Heart right ventricle (tissue), 16 donors: ENCODE measurements around the gene RNASE7. TPM values are rescaled to one million over a fixed set of nuclear protein-coding genes. Genes with fewer than 3 reads are reported as not detected.

Experiments
- ATAC-seq, 8 donors: fragments of 200-7000 bp; cut with Tn5 transposase; one replicate each; pipeline ENCODE4 v1.9.1; 2020; ENCODE audit warnings: mild to moderate bottlenecking in 8 of 8, moderate library complexity in 8 of 8, moderate number of reproducible peaks in 1 of 8
- DNase-seq, 2 donors: peaks; one replicate each; pipeline ENCODE4 v3.0.0-alpha.2; 2020
- H3K27ac ChIP-seq, 10 donors: fragments of 200-600 bp; sonication (generic) in 2 of 10; one replicate each; pipeline versions ENCODE4 v1.5.0 to v1.8.0; 2020 to 2022; ENCODE audit warnings: mild to moderate bottlenecking in 3 of 10
- H3K27me3 ChIP-seq, 7 donors: fragments of 200-600 bp; one replicate each; pipeline ENCODE4 v1.8.0; 2021 to 2022; ENCODE audit warnings: mild to moderate bottlenecking in 2 of 7
- H3K36me3 ChIP-seq, 9 donors: fragments of 200-600 bp; sonication (generic) in 1 of 9; one replicate each; pipeline versions ENCODE4 v1.5.0 to v1.8.0; 2020 to 2022; ENCODE audit warnings: mild to moderate bottlenecking in 2 of 9
- H3K4me1 ChIP-seq, 9 donors: fragments of 200-600 bp; sonication (generic) in 1 of 9; one replicate each; pipeline versions ENCODE4 v1.5.0 to v1.8.0; 2020 to 2022; ENCODE audit warnings: mild to moderate bottlenecking in 4 of 9
- H3K4me3 ChIP-seq, 10 donors: fragments of 200-600 bp; sonication (generic) in 2 of 10; one replicate each; pipeline versions ENCODE4 v1.5.0 to v1.8.0; 2020 to 2022; ENCODE audit warnings: mild to moderate bottlenecking in 7 of 10, moderate library complexity in 2 of 10
- H3K9me3 ChIP-seq, 11 donors: fragments of 200-600 bp in 10 of 11; sonication (generic) in 2 of 11; one replicate each; pipeline versions ENCODE4 v1.5.0 to v1.8.0; 2013 to 2022; ENCODE audit warnings: mild to moderate bottlenecking in 2 of 11, control low read depth in 1 of 11, moderate library complexity in 1 of 11
- CTCF ChIP-seq, 9 donors: fragments of 200-600 bp; sonication (generic) in 2 of 9; IDR thresholded peaks; one replicate each; pipeline versions ENCODE4 v1.5.0 to v1.8.0; 2021 to 2022; ENCODE audit warnings: antibody characterized with exemption in 9 of 9, mild to moderate bottlenecking in 5 of 9, moderate library complexity in 1 of 9
- WGBS, 2 donors: extraction: QIAGEN DNeasy Blood & Tissue Kit; methylation state at CpG; one replicate each; pipeline ENCODE4 v1.1.7; 2013; ENCODE audit warnings: inconsistent platforms in 1 of 2; 5-methylcytosine and 5-hydroxymethylcytosine counted together
- intact Hi-C, 10 donors: fragments of 100-400 bp; cut with DNase I; formaldehyde crosslinking; loops; one replicate each; pipeline versions ENCODE4 v1.11.1 to v1.14.2; 2022
- polyA plus RNA-seq, 2 donors: library from polyadenylated mRNA; stranded (reverse); fragments of 200-250 nt; gene quantifications; one replicate each; pipeline ENCODE4 v1.2.3, GENCODE V29; 2013
- total RNA-seq, 10 donors: library from RNA; stranded (reverse); fragmentation: NEBNext Ultra II Directional in 3 of 10; extraction: Animal tissue kit (Norgen Biotek cat#: 25700) in 3 of 10; gene quantifications; one replicate each; pipeline versions ENCODE4 v1.2.1 to v1.2.4, GENCODE V29; 2021 to 2023
- donor health status: Arrhythmogenic right ventricular cardiomyopathy.
- donor health status: ischemic (EF 13 %, LVEDD 7.1; RV severe dilation, severe dysfunction).
- donor health status: healthy with polysubstance abuse.
- donor health status: DM: no; HTN: yes; CAD: no.
- donor health status: DM: no; HTN: no; CAD: no.
- donor health status: ischemic (EF 25% LVEDD 6.9; RV normal size, moderate dysfunction).
- donor health status: ischemic (EF 25% LVEDD 5.7; RV mildly dilated, moderate dysfunction).
- donor health status: healthy.
- donor health status: DM: yes; HTN: yes; CAD: no.
- donor health status: Ischemic cardiomyopathy.
- donor health status: ischemic (EF 35%, LVEDD 5.7; RV mildly dilated, moderate dysfunction).
- donor health status: nonischemic (EF 11% LVEDD 7.7; RV severe dilation, severe dysfunction).
- donor health status: DM: yes; HTN: yes; CAD: no.
- donor health status: PGD.
- donor health status: ischemic (EF 29% LVEDD 5.4; RV normal size, mild dysfunction).
- donor health status: nonischemic (EF 23%, LVEDD 6.1; RV moderate dilation, normal function).

The RNASE7 gene
- total and polyA plus RNA-seq, 12 donors = 0.03 TPM; not detected in 11

- no peaks in the 10 kb centered on the region for H3K27me3 ChIP-seq
- WGBS, 2 donors = 52 to 66% methylated on average over 17 of the region's 17 CpGs
- no peak for TF ChIP-seq CTCF (IDR thresholded peaks at IDR 0.05)
- no peak overlapping the region for H3K4me3 ChIP-seq
- DNase-seq (peak; percentile 51 to 67), ATAC-seq (peak; percentile 27 to 88 (median 64))
- peaks cover 0 to 44% (median 7%) of the 10 kb centered on the region in 9 donors for H3K4me1 ChIP-seq
- intact Hi-C loops = loop anchor here in 2 of 10 donors (2.0 to 5.0 kb wide), 2 partner anchors 14 to 63 kb away; partner anchors contain the start of gene ARHGEF40 (in 1 of the 2)
- peak overlapping the region in 9 of 10 donors; percentile 11 to 82 (median 30) for H3K27ac ChIP-seq
- peaks cover 0 to 100% (median 61%) of the 10 kb centered on the region in 9 donors for H3K36me3 ChIP-seq
- no peaks in the 10 kb centered on the region for H3K9me3 ChIP-seq
Observed at GRCh38 chr14:21084998-21085853, 43.1 kb downstream of the RNASE7 start.

GRCh38 chr14:21086908-21087293, 44.7 kb downstream of the RNASE7 start:
- intact Hi-C loops = loop anchor here in 1 of 10 donors (5.0 kb wide), 1 partner anchor 65 kb away; no protein-coding TSS in a partner anchor
- H3K27me3 ChIP-seq = no peaks in the 10 kb centered on the region
- WGBS, 2 donors = 87 to 93% methylated on average over 4 of the region's 4 CpGs
- peaks cover 0 to 100% (median 61%) of the 10 kb centered on the region in 9 donors for H3K36me3 ChIP-seq
- H3K9me3 ChIP-seq = no peaks in the 10 kb centered on the region
- peak overlapping the region in 3 of 10 donors; percentile 9 to 72 (median 18) for H3K27ac ChIP-seq
- DNase-seq (no peak), ATAC-seq (no peak)
- no peak overlapping the region for H3K4me3 ChIP-seq
- no peak for TF ChIP-seq CTCF (IDR thresholded peaks at IDR 0.05)
- H3K4me1 ChIP-seq = peaks cover 0 to 44% (median 7%) of the 10 kb centered on the region in 9 donors

GRCh38 chr14:21087294-21088091, 45.3 kb downstream of the RNASE7 start:
- DNase-seq (no peak), ATAC-seq (peak in 6 of 8 donors; percentile 21 to 36 (median 28))
- WGBS, 2 donors = 50 to 53% methylated on average over 19 of the region's 19 CpGs

More at GRCh38 chr14:21087294-21088091, 45.3 kb downstream of the RNASE7 start:
- peaks cover 0 to 49% (median 9%) of the 10 kb centered on the region in 9 donors for H3K4me1 ChIP-seq
- no peaks in the 10 kb centered on the region for H3K27me3 ChIP-seq
- H3K27ac ChIP-seq = peak overlapping the region in 3 of 10 donors; percentile 9 to 72 (median 18)
- no peaks in the 10 kb centered on the region for H3K9me3 ChIP-seq
- no peak overlapping the region for H3K4me3 ChIP-seq
- TF ChIP-seq CTCF (IDR thresholded peaks at IDR 0.05) = no peak
- peaks cover 0 to 99% (median 57%) of the 10 kb centered on the region in 9 donors for H3K36me3 ChIP-seq
- intact Hi-C loops = loop anchor here in 1 of 10 donors (5.0 kb wide), 1 partner anchor 65 kb away; no protein-coding TSS in a partner anchor
